Neutrophil (primary cell): Measurements from ENCODE around the gene HUWE1.

Experiments
- H3K27ac ChIP-seq: fragments of 200-600 bp; sonication (generic); 2 replicates; pipeline ENCODE4 v1.5.1; 2016; ENCODE audit warnings: mild to moderate bottlenecking, moderate library complexity
- H3K27me3 ChIP-seq: fragments of 200-600 bp; sonication (generic); 2 replicates; pipeline ENCODE4 v1.6.0; 2016; ENCODE audit warnings: mild to moderate bottlenecking
- H3K36me3 ChIP-seq: fragments of 200-600 bp; sonication (generic); 2 replicates; pipeline ENCODE4 v1.5.1; 2017
- H3K4me1 ChIP-seq, 2 experiments: fragments of 200-600 bp in 1 of 2; sonication (generic) in 1 of 2; 1 replicate in 1 of 2; 2 replicates in 1 of 2; pipeline versions ENCODE4 v1.5.1 to v1.6.1; 2013 to 2016; ENCODE audit warnings: low read depth in 1 of 2, low read length in 1 of 2, mild to moderate bottlenecking in 1 of 2, moderate library complexity in 1 of 2; ENCODE audit not compliant: control insufficient read depth in 1 of 2, insufficient read depth in 1 of 2
- H3K4me3 ChIP-seq, 2 experiments: fragments of 200-600 bp in 1 of 2; sonication (generic) in 1 of 2; 1 replicate in 1 of 2; 2 replicates in 1 of 2; pipeline ENCODE4 v1.5.1; 2013 to 2016; ENCODE audit warnings: low read depth in 1 of 2, low read length in 1 of 2, mild to moderate bottlenecking in 1 of 2, moderate library complexity in 1 of 2
- H3K9me3 ChIP-seq: fragments of 200-600 bp; sonication (generic); 2 replicates; pipeline ENCODE4 v1.5.1; 2016
- TF ChIP-seq, protein P1 (sequence below): fragments of 200-600 bp; sonication (generic); IDR thresholded peaks from 2 replicates; pipeline ENCODE4 v1.5.1; 2016; ENCODE audit warnings: antibody characterized with exemption

The HUWE1 gene

GRCh38 chrX:53594354-53594753, 92.2 kb downstream of the HUWE1 start:
- H3K4me1 ChIP-seq = no peaks in the 10 kb centered on the region
- peaks cover 77% of the 10 kb centered on the region for H3K36me3 ChIP-seq
- H3K27me3 ChIP-seq = no peaks in the 10 kb centered on the region
- H3K9me3 ChIP-seq = no peaks in the 10 kb centered on the region
- H3K4me3 ChIP-seq = no peak overlapping the region
- no peak overlapping the region for H3K27ac ChIP-seq
- TF ChIP-seq, protein P1, sequence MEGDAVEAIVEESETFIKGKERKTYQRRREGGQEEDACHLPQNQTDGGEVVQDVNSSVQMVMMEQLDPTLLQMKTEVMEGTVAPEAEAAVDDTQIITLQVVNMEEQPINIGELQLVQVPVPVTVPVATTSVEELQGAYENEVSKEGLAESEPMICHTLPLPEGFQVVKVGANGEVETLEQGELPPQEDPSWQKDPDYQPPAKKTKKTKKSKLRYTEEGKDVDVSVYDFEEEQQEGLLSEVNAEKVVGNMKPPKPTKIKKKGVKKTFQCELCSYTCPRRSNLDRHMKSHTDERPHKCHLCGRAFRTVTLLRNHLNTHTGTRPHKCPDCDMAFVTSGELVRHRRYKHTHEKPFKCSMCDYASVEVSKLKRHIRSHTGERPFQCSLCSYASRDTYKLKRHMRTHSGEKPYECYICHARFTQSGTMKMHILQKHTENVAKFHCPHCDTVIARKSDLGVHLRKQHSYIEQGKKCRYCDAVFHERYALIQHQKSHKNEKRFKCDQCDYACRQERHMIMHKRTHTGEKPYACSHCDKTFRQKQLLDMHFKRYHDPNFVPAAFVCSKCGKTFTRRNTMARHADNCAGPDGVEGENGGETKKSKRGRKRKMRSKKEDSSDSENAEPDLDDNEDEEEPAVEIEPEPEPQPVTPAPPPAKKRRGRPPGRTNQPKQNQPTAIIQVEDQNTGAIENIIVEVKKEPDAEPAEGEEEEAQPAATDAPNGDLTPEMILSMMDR = no peak

DNA sequence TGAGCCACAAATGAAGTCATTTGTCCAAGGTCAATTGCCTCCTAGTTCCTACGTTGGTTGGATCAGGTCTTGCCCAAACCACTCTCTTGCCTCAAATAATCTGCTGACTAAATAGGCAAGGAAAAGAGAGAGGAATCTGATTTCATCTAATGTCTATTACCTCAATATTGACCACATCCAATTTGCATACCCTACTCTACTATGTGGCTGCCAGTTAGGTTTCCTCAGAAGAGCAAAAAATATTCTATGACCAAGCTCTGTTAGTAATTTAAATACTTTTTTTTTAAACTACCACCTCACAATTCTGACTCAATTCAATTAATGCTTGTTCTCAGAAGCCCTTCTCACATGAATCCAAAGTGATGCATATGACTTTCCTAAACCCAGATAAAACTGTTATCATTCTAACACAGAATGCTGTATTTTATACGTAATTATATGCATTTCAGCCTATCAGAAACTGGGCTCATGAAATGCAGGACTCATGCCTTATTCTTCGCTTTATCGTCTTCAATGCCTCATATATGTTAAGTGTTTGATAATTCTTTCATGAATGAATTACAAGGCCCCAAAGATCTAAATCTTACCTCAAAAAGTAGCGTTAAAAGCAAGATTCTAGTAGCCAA, 98.6 kb downstream of the HUWE1 start:
- no peaks in the 10 kb centered on the region for H3K4me1 ChIP-seq
- H3K27me3 ChIP-seq = no peaks in the 10 kb centered on the region
- H3K9me3 ChIP-seq = no peaks in the 10 kb centered on the region
- TF ChIP-seq, protein P1 = no peak
- peaks cover 99% of the 10 kb centered on the region for H3K36me3 ChIP-seq
- H3K27ac ChIP-seq = no peak overlapping the region
- no peak overlapping the region for H3K4me3 ChIP-seq

DNA sequence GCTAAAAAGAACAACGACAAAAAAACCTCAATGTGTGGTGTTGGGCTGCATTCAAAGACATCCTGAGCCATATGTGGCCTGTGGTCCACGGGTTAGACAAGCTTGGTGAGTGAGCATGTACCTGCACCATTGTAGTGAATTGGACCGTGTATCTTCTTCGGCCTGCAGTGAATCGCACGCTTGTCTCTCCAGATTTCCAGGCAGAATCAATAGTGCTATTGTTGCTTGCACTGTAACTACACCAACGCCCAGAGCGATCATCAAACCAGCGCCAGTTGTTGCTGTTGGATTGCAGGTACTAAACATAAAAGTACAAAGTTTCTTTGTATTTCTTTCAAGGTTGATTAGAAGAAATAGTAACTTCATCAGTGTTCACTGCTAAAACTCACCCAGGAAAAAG, 101.6 kb downstream of the HUWE1 start:
- TF ChIP-seq, protein P1 = no peak
- Histone ChIP-seq H3K9me3 (no peaks in the 10 kb centered on the region), H3K27ac (no peak overlapping the region), H3K4me1 (no peaks in the 10 kb centered on the region), H3K4me3 (no peak overlapping the region), H3K27me3 (no peaks in the 10 kb centered on the region), H3K36me3 (peaks cover 83% of the 10 kb centered on the region)

DNA sequence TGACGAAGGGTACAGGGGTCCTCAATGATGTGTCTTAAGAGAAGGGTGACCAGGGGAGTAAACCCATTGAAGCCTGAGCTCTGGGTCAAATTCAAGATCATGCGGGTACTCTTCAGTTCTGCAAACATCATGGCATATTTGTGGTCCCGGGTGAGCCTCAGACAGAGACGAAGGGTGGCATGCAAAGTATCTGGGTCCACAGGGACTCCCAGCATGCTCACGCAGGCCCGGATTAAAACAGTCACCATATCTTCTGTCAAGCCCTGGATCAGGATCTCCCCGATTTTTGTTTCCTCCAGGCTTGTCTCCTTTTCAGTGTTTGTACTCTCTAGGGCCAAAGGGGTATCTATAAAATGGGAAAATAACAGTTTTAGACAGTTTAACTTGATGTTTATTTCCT, 102.9 kb downstream of the HUWE1 start:
- H3K27ac ChIP-seq = no peak overlapping the region
- H3K27me3 ChIP-seq = no peaks in the 10 kb centered on the region
- H3K4me3 ChIP-seq = no peak overlapping the region
- H3K9me3 ChIP-seq = no peaks in the 10 kb centered on the region
- TF ChIP-seq, protein P1 = no peak
- peaks cover 70% of the 10 kb centered on the region for H3K36me3 ChIP-seq
- no peaks in the 10 kb centered on the region for H3K4me1 ChIP-seq

DNA sequence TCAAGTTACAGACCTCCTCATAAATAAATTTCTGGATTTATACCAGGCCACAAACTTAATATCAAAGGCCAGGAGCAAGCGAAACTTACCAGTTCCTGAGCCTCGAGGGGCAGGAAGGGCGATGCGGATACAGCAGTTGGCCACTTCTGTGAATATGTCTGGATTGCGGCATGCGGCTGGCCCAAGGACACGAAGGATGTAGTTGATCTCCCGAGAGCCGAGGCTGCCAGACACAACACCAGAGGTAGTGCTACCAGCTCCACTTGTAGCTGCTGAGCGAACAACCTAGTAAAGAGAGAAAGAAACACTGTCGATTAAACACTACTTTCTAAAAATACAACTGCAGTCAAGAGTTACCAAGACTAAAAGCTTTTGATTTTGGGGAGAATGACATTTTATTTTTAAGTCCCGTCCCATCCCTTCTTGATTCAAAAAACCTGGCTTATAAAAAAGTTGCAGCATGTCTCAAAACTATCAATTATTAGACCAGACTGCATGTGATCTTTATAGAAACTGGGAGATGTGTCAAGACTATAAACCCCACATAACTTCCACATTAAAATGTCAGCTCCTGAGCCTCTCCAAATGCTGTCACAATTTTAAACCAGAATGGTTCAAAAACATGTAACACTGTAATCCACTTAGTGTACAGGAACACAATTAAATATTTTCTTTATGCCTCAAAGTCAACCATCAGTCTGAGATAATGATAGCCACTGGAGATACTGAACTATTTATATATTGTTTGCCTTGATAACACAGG, 105.6 kb downstream of the HUWE1 start:
- Histone ChIP-seq H3K4me1 (no peaks in the 10 kb centered on the region), H3K27ac (no peak overlapping the region), H3K27me3 (no peaks in the 10 kb centered on the region), H3K36me3 (peaks cover 56% of the 10 kb centered on the region), H3K9me3 (no peaks in the 10 kb centered on the region), H3K4me3 (no peak overlapping the region)
- TF ChIP-seq, protein P1 = no peak
